ENCODE measurements around the gene ZBTB43.

The ZBTB43 gene

DNA sequence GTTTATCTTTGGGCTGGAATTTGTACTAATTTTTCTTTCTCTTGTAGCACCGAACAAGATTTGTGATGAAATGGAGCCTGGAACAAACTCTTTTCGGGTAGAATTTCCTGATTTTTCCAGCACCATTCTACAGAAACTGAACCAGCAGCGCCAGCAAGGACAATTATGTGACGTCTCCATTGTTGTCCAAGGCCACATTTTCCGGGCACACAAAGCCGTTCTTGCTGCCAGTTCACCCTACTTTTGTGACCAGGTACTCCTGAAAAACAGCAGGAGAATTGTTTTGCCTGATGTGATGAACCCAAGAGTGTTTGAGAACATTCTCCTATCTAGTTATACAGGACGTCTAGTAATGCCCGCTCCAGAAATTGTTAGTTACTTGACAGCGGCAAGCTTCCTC, 27.6 kb downstream of the ZBTB43 start:
- no peak for DNase-seq

DNA sequence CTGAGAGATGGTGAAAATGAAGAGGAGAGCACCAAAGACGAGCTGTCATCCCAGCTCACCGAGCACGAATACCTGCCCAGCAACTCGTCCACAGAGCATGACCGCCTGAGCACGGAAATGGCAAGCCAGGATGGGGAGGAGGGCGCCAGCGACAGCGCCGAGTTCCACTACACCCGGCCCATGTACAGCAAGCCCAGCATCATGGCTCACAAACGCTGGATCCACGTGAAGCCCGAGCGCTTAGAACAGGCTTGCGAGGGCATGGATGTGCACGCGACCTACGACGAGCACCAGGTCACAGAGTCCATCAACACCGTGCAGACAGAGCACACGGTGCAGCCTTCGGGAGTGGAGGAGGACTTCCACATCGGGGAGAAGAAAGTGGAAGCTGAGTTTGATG, 28.2 kb downstream of the ZBTB43 start:
- no peak for DNase-seq

DNA sequence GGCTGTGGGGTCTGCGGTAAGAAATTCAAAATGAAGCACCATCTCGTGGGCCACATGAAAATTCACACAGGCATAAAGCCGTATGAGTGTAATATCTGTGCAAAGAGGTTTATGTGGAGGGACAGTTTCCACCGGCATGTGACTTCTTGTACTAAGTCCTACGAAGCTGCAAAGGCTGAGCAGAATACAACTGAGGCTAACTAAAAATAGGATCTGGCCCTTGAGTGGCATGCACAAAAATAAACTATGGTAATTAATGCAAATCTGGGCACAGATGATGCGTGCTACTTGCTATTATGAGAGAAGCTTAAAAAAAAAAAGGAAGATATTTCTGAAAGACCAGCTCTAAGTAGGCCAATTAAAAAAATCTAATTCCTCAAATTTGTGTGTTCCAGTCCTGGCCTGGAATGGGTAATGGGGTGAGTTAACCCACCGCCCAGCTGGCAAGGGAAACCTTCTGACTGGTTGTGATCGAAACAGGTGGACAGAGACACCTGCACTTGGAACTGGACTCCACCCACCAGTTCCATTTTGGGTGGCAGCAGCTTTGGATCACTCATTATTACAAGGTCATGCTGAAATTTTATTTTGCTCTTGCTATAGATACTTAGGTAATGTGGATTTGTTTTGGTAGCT, 29.0 kb downstream of the ZBTB43 start:
- DNase-seq = no peak

DNA sequence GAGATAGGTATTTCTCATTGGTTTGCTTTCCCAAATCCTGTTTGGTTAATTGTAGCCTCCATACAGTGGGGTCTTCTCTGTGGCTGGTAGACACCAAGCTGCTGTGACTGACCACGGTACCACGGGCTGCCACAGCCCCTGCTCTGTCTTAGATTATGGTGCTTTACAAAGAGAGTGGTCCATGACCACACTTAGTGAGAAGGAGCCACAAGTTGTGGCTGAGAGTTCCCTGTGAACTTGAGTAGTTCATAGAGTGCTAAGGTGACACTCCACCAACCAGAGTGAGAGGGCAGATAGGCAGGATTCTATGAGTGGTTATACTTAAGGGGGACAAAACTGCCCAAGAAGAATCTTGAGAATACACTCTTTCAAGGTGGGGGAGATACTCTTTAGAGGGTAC, 29.8 kb downstream of the ZBTB43 start:
- DNase-seq = no peak

DNA sequence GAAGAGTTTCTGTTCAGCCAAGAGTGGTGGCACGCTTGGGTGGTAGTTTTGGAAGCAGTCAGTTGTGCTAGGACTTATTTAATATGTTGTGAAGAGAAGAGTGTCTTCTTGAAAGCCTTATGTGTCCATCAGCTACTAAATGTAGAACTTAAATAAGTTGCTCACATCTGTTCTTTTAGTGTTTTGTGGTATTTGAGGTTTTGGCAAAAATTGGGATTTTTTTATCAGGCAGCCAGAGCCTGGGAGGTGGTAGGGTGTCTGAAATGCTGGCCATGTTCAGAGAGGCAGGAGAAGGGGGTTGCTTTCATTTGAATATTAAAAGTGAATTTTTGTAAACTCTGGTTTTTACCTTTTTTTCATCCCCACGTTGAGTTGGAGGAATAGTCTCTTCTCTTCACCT, 31.4 kb downstream of the ZBTB43 start:
- peak; percentile 17 for DNase-seq

DNA sequence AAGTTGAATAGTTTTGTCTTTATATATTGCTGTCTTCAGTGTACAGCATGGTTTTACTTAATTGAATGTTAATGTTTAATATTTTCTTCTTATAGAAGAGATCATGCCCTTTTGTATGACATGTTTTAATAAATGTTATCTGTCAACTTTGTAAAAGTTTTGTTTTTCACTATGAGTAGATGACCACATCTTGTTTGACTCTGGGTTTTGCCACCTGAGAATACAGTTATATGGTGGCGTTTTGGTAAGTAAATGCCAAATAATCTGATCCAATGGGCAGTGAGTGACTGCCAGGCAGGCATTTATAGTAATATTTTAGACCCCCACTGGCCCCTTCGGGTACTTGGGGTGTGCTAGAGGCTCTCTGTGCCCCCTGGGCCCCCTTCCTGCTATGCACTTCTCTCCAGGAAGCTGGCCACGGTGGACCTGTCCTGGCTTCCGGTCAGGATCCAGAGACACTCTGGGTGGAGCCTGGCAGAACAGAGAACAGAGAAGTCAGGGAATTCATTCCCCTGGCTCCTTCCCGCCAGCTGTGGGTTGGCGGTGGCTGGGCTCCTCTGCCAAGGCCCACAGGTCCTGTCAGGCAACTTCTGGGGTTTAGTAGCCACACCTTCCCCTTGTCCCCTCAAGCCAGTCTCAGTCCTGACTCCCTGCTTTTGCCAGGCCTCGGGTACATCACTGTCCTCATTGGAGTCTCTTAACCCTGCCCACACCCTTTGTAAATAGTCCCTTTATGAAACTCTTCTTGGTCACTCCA, 33.4 kb downstream of the ZBTB43 start:
- no peak for DNase-seq

DNA sequence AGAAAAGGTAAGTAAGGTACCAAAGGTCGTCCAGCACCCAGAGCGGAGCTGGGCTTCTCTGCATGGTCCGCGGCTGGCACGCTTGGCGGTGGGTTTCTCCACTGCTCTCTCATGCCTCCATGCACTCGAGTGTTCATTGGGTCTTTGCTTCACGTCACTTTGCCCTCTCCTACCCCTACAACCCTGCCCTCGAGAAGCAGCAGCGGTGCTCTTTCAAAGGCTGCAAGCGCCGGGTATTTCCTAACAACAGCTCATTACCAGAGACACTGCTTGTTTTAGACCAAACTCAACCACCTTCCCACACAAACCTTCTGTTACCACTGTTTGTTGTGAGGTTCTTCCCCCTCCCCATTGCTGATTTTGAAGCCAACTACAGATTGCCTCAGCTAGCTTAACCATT, 34.1 kb downstream of the ZBTB43 start:
- DNase-seq = no peak

DNA sequence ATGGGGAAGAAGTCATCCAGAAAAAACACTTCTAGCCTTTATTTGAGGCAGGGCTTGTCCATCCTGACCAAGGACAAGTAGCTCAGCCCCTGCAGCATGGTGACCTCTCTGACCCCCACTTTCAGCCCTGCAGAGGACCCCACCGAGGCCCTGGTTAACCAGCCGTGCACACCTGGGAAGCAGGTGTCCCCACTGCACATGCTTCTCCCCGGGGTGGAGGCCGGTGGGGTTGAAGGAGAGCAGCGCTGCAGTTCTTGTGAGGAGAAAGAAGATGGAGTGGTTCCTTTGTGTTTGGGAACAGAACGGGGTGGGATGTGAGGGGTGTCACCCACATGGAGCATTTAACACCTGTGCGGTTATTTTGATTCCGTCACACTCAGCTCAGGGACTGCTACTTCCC, 34.5 kb downstream of the ZBTB43 start:
- no peak for DNase-seq

DNA sequence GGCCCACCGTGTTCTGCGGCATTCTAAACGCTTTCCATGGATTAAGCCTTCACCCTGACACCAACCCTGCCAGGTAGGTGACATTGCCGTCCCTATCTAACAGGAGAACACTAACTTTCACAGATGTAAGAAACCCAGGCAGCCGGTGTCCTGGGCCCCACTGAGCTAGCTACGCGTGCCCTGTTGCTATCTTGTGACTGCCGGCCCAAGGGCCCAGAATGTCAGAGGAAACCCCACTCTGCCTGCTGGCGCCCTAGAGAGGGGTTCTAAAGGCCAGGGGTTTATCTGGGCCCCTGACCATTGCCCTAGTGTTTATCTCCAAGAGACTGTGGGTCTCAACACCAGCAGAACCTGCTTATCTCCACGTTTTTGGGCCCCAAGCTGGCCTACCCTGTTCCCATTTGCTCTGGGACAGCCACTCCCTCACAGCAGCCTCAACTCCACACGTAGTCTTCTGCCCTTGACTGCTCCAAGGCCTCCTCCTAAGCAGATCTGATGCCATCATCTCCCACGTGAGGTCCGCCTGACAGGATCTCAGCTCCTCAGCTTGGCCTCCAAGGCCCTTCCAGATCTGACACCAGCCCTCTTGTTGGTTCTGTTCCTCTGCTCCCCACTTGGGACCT, 37.5 kb downstream of the ZBTB43 start:
- DNase-seq = no peak

DNA sequence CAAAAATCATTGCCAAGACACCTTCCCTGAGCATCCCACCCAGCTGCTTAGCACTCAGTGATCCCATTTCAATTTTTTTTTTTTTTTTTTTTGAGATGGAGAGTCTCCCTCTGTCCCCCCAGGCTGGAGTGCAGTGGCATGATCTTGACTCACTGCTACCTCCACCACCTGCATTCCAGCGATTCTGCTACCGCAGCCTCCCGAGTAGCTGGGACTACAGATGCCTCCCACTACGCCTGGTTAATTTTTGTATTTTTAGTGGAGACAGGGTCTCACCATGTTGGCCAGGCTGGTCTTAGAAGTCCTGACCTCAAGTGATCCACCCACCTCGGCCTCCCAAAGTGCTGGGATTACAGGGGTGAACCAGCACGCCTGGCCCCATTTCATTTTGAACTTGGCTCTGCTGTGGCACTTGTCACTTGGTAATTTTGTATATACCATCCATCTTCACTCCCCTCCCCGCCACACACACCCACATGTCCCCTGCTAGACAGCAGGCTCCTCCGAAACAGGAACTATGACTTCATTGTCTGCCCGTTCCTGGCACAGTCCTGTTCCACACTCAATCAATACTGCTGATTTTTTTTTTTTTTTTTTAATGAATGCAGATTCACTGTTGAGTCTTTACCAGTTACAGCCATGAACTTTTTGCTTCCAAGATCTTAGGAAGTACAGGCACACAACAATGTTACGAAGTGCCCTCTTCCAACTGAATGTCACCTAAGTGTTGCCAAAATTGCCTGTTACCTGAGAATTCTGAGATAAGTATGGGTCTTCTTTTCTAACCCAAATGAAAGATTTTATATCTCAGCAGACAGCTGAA, 38.3 kb downstream of the ZBTB43 start:
- no peak for DNase-seq

DNA sequence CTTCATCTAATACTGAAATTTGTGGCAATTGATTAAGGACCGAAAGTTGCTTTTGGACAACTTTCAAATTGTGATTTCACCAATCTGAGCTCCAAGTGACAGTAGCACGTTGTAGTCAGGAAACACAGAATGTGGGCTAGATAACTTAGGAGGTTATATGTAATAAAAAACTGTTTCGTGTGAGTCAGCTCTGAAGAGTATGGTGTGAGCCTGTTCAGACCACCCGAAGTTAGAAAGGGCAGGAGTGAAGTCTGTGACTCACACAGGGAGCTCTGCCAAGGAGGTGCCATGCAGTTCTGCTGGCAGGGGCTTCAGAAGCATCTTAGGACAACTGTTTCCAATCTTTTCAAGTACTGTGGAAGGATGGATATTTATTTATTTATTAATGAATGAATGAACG, 39.2 kb downstream of the ZBTB43 start:
- DNase-seq = no peak

DNA sequence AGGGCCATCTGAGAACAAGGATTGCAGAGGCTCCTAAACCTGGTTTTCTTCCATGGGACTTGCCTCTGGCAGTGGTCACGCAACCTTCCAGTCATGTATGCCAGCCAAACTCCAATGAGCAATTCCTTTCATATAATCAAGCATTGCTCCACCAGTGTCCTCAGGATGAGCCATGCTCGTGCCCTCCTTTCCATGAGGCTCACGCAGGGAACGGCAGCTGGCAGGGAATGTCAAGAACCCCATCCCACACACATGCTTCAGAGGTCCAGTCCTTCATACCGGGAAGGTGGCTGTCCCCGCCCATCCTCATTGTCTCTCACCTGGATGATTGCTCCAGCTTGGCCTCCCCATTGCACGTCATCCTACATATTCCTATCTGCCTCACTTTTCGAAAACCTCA, 42.2 kb downstream of the ZBTB43 start:
- no peak for DNase-seq

DNA sequence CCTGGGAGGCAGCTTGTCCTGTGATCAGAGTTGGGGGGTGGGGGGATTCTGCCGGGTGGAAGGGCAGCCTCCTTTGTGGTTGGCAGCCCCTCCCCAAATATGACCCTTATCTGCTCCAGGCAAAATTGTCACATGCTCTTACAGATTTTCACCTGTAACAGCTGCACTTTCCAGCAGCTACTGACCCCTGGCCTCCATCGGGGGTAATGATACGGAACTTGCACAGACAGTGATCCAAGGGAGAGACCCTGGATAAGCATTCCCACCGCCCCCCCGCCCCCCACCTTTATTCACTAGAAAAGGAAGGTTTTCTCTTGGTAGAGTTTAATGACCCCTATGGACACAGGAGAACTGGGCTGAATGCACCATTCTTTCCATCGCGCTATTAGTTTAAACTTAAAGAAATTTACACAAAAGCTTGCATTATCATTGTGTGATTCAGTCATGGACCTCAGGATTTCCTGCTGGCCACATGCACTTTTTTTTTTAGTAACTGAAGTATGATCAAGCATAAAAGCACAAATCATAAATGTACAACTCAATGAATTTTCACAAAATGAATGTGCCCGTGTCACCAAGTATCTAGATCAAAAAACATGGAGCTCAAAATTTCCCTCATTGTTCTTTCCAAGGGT, 44.9 kb downstream of the ZBTB43 start:
- DNase-seq = no peak

DNA sequence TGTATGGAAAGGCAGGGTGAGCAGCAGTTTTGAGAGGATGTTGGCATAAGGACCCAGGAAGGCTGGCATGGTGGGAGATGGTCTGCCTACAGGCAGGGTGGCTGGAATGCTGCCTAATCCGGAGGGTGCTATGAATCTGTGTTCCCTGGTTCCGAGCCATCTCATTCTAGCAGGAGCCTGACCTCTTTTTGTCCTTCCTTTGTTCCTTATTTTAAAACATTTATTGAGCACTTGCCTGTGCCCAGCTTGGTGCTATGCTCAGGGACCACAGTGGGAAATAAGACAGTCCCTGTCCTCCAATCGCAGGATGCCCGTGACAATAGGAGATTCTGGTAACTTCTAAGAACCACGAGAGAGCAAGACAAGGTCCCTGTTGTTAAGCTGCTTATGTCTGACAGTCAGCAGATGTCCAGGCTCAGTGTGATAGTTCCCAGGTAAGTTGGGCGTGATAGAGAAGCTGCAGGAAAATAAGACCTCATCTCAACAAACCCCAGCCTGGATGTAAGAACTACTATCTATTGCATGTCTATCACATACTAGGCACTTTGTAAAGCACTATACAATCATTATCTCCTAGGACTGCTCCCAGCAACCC, 46.5 kb downstream of the ZBTB43 start:
- DNase-seq = no peak

DNA sequence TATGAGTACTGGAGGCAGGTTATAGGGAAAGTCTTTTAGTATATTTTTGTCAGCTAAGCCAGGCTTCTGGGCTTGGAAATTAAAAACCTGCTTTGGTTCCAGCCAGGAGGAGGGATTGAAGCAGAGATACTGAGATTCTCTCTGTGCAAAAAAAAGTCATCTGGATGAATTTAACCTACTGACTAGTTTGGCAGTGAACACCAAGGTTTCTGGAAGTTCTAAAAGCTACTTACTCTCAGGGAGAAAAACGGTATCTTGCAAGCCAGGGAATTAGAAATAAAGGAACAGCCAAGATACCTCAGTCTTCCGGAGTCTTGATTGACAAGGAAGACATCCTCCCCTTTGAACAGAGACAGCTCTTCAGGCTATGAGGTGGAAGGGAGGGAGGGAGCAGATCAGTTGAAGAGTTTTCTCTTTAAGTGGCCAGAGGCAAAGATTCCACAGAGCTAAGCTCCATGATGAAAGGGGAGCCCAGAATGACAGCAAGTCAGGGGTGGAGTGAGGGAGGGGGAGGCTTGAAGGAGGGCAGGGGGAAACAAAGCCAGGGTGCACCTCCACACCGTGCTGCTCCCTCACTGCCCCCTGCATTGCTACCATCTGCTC, 47.3 kb downstream of the ZBTB43 start:
- no peak for DNase-seq

DNA sequence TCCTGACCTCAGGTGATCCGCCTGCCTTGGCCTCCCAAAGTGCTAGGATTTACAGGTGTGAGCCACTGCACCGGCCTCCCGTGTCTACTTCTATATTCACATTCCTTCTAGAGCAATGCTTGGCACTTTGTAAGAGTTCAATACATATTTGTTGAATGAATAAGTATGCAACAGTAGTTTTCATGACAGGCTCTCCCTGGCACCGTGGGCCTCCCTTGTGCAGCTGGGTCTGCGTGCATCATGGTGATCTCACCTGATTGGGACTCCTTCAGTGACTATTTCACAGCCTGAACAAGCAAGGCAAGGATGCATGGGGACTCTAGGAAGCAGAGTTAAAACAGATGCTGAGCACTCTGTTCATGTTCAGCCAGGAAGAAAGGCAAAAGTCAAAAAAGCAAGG, 48.8 kb downstream of the ZBTB43 start:
- DNase-seq = no peak

DNA sequence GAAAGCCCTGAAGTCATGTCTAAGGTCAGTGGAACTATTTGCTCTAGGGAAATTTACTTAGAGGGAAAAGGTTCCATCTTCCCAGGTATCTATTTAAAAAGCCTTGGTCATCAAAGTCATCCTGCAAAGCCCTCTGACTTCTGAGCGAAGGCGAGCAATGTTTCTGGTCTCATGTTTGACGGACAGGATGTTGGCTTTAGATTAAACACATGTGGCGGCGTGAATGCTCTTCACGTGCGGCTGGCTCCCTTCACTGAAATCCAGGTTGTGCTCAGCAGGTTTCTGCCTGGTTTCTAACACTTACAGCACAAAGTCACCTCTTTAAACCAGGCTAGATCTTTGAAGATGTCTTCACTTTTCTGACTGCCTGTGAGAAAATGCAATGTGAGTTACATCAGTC, 49.9 kb downstream of the ZBTB43 start:
- no peak for DNase-seq

DNA sequence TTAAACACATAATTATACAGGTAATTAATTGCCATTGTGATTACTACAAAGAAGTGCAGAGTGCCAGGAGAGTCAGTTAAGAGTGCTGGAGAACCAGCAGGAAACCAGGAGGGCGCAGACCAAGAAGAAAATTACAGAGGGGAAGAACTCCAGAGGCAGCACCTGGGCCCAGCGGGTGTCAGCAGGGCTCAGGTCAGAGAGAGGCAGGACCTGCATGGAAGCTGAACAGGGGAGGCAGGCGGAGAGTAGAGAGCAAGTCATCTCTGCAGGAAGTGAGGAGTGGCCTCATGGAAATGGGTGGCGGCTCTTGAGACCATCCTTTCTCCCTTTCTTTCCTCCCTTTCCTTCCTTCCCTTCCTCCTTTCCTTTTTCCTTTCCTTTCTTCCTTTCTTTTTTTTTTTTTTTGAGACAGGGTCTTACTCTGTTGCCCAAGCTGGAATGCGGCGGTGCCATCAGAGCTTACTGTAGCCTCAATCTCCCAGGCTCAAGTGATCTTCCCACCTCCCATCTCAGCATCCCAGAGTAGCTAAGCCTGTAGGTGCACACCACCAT, 51.6 kb downstream of the ZBTB43 start:
- no peak for DNase-seq

DNA sequence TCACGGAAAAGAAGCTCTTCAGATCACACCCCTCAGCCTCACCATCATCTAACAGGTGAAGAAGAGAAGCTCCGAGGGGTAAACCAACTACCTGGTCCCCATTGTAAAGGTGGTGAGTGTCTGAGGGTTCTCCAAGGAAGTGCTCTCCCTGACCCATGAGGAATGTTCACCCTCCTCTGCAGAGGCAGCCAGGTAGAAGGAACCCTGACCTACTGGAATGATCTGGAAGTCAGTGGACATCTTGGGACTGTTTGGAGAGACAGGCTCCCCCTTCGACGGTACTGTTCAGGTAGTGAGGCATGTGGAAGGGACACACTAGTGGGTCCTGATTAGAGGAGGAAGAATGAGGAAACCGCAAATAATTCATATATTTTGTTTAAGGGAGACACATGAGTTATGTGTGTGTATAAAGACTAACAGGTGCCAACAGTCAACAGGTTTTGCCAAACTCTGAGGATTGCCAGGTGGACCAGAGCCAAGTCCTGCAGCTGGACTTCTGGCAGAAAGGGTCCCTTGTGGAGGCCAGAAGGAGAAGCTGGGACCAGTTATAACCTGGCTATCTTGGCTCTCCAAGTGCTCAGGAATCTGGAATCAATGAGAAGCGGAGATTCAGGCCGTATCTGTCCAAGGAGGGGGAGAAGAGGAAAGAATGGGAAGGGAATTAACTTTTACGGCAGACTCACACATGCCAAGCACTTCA, 52.6 kb downstream of the ZBTB43 start:
- no peak for DNase-seq

DNA sequence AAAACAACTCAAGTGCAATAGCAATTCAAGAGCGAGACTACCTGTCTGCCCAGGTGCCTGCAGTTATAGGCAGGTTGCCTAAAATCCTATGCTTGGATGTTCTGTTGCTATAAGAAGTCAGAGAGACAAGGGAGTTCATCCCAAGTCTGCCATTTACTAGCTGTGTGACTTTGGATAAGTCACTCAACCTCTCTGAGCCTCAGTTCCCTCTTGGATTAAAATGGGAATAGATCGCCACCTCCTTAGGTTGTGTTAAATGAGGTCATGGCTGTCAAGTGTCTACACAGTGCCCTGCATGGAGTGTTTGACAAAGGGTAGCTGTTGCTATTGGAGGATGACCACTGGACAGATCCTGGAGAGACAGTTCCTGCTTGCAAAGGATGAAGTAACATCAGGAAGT, 54.3 kb downstream of the ZBTB43 start:
- no peak for DNase-seq

DNA sequence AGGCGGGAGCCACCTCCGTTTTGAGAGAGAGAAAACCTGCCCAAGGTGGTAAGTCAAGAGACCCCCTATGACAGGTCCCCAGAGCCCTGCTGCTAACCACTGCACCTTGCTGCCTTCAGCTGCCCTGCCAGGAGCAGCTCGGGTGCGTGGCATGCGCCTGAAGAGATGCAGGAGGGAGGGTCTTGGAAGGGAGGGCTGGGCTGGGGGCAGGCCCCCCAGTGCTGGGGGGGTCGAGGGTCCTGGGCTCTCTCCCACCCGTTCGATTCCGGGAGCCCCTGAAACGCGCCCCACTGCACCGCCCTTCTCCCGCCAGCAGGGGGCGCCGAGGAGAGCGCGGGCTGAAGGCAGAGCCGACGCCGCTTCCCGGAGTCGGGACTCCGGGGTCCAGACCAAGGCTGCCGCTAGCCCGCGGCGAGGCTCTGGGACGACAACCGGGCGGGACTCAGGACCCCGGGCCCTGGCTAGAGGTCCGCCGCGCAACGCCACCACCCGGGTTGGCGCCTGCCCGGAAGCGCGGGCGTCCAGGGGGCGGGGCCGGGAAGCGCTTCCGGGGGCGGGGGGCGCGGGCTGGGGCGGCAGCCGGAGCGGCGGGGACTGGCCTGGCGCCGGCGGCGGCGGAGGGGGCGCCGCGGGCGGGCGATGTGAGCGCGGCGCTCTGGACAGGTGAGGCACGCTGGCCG, 55.4 kb downstream of the ZBTB43 start, which contains the start of gene ZBTB34:
Gene ZBTB34, plus strand, starts transcription at position 563 of the 680 bp plus-strand sequence. CDS start 18,761 bp downstream, outside the sequence.
- DNase-seq = peak; percentile 74

Data from OCI-M1 (cell line).